ENCODE data around the gene LAMB3.

LAMB3 gene

DNA sequence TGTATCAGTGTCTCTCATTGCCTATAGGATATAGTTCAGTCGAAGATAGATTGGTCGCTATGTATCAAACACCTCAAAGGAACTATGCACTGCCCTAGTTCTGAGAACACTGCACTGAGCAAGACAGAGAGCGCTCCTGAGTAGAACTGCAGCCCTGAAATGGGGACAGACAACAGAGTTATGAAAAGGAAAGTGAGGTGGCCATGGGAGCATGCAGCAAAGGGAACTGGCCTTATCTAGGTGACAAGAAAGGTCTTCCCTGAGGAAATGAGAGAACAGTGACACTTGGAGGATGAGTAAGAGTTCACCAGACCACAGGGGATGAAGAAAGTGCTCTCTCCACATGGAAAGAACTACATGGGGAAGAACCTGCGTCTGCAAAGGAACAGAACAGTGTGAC, 15.5 kb upstream of the LAMB3 start:
- Histone ChIP-seq H3K9me3 (no peaks in the 10 kb centered on the region), H3K27me3 (peaks cover 34% of the 10 kb centered on the region), H3K4me1 (no peaks in the 10 kb centered on the region), H3K36me3 (no peaks in the 10 kb centered on the region), H3K4me3 (ENCODE audit: low read depth, low read length) (no peak overlapping the region)
- TF ChIP-seq, protein P1, sequence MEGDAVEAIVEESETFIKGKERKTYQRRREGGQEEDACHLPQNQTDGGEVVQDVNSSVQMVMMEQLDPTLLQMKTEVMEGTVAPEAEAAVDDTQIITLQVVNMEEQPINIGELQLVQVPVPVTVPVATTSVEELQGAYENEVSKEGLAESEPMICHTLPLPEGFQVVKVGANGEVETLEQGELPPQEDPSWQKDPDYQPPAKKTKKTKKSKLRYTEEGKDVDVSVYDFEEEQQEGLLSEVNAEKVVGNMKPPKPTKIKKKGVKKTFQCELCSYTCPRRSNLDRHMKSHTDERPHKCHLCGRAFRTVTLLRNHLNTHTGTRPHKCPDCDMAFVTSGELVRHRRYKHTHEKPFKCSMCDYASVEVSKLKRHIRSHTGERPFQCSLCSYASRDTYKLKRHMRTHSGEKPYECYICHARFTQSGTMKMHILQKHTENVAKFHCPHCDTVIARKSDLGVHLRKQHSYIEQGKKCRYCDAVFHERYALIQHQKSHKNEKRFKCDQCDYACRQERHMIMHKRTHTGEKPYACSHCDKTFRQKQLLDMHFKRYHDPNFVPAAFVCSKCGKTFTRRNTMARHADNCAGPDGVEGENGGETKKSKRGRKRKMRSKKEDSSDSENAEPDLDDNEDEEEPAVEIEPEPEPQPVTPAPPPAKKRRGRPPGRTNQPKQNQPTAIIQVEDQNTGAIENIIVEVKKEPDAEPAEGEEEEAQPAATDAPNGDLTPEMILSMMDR (IDR thresholded peaks at IDR 0.05; ENCODE audit: low read depth, low read length) = no peak
- DNase-seq = no peak

DNA sequence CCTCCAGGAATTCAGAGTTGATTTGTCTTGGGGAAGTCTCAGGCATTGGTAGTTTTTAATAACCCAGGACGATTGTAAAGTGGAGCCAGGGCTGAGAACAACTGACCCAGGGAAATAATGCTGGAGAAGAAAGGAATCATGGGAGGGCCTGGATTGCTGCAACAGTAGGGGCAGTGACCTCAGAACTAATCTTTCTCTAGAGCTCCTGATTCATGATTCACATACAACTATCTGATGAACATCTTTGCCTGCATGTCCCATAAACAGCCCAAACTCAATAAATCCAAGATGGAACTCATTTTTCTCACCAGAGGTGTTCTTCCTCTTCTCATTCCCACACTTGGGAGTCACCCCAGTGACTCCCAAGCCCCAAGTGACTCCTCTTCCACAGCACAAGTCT, 14.9 kb upstream of the LAMB3 start:
- DNase-seq = no peak
- Histone ChIP-seq H3K9me3 (no peaks in the 10 kb centered on the region), H3K4me3 (ENCODE audit: low read depth, low read length) (no peak overlapping the region), H3K4me1 (no peaks in the 10 kb centered on the region), H3K27me3 (peaks cover 34% of the 10 kb centered on the region), H3K36me3 (no peaks in the 10 kb centered on the region)
- TF ChIP-seq, protein P1 (IDR thresholded peaks at IDR 0.05; ENCODE audit: low read depth, low read length) = no peak

DNA sequence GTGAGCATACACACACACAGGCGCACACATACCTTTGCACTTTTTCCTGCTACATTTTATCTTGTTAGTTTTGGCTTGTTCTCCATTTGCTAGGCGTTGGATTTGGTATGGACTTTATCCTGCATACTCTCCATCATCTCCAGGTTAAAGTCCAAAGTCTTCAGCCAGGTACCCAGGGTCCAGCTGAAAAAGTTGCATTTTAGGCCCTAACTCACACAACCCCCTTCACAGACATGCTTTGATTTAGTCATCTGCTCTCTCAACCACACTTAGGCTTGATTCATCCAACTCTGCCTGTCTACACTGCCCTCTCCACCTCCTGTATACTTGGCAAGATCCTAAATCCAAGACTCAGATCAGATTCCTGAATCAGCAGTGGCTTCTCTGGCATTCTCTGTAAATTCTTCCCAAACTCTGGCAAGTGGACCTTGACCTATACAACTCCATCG, 10.7 kb upstream of the LAMB3 start:
- H3K27me3 ChIP-seq = no peaks in the 10 kb centered on the region
- no peak overlapping the region for H3K4me3 ChIP-seq (ENCODE audit: low read depth, low read length)
- no peaks in the 10 kb centered on the region for H3K36me3 ChIP-seq
- no peak for DNase-seq
- H3K4me1 ChIP-seq = no peaks in the 10 kb centered on the region
- no peaks in the 10 kb centered on the region for H3K9me3 ChIP-seq
- TF ChIP-seq, protein P1 (IDR thresholded peaks at IDR 0.05; ENCODE audit: low read depth, low read length) = no peak

DNA sequence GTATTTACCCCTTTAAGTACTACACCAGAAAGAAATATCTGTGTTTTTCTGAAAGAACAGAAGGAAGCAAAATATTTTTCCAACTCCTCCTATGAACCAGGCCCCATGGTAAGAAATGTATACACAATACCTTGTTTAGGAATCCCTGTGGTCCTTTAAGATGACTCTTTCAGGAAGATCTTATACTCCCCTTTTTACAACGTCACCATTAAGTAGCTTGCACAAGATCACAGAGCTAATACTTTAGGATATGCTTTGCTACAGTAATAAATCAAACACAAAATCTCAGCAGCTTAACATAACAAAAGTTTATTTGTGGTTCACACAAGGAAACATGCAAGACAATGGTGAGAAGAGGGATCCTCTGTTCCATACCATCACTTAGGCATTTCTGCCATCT, 8.8 kb upstream of the LAMB3 start:
- H3K36me3 ChIP-seq = no peaks in the 10 kb centered on the region
- no peak for DNase-seq
- TF ChIP-seq, protein P1 (IDR thresholded peaks at IDR 0.05; ENCODE audit: low read depth, low read length) = no peak
- H3K27me3 ChIP-seq = no peaks in the 10 kb centered on the region
- no peaks in the 10 kb centered on the region for H3K9me3 ChIP-seq
- no peaks in the 10 kb centered on the region for H3K4me1 ChIP-seq
- no peak overlapping the region for H3K4me3 ChIP-seq (ENCODE audit: low read depth, low read length)

DNA sequence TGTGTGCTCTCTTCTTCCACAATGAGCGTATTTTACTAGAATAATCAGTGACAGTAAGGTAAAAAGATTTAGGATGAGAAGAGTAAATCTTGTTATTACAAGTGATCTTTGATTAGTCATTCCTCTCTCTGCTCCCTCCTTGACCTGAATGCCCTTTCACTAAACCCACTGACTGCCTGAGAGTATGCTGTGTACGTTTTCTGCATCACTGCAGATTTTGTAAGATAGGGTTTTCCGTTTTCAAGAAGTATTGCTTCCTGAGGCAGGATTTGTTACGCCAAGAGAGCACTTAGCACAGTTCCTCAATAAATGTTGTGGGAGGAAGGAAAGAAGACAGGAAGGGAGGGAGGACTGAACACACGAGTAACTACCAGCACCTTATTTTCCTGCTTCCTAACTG, 7.7 kb upstream of the LAMB3 start:
- Histone ChIP-seq H3K4me3 (ENCODE audit: low read depth, low read length) (no peak overlapping the region), H3K4me1 (no peaks in the 10 kb centered on the region), H3K36me3 (no peaks in the 10 kb centered on the region), H3K9me3 (no peaks in the 10 kb centered on the region), H3K27me3 (no peaks in the 10 kb centered on the region)
- DNase-seq = no peak
- TF ChIP-seq, protein P1 (IDR thresholded peaks at IDR 0.05; ENCODE audit: low read depth, low read length) = no peak; the same call in 1 of the 2 replicates

DNA sequence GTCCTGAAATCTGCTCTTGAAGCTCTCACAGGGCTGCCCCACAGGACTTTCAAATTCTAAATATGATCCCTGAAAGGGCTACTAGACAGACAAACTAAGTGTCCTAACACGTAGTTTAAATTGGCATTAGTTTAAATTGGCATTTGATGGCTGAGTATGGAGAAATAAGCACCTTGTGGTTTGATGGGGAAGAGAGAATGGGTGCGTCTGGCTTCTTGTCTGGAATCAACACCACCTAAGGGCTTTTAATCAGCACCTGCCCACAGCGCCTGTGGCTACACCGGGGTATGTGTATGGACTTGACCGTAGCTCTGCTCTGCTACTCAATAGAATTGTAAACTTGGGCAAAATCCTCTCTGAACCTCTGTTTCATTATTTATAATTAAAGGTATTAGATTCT, 5.7 kb upstream of the LAMB3 start:
- H3K36me3 ChIP-seq = no peaks in the 10 kb centered on the region
- H3K9me3 ChIP-seq = no peaks in the 10 kb centered on the region
- no peak overlapping the region for H3K4me3 ChIP-seq (ENCODE audit: low read depth, low read length)
- DNase-seq = no peak
- TF ChIP-seq, protein P1 (IDR thresholded peaks at IDR 0.05; ENCODE audit: low read depth, low read length) = no peak
- H3K4me1 ChIP-seq = no peaks in the 10 kb centered on the region
- H3K27me3 ChIP-seq = no peaks in the 10 kb centered on the region
